Fibroblast of mammary gland (primary cell): ENCODE data around the gene DNAJC6.
"Not testable (repeated sequence)": the region's sequence is repeated elsewhere in the genome, so short reads cannot be mapped to it uniquely, and the experiment has no call there.

Experiments used
- DNase-seq: peaks from one replicate; pipeline ENCODE4 v3.0.0-alpha.2; 2010; ENCODE audit warnings: low read depth
- H3K4me3 ChIP-seq: 2 replicates; pipeline ENCODE4 v1.5.1; 2011; ENCODE audit warnings: low read depth, mild to moderate bottlenecking, low read length, moderate library complexity; ENCODE audit not compliant: control insufficient read depth
- TF ChIP-seq, protein P1 (sequence below): conservative IDR thresholded peaks from 2 replicates; pipeline ENCODE4 v1.5.1; 2011; ENCODE audit warnings: low read depth, low read length, inconsistent platforms; ENCODE audit not compliant: control insufficient read depth, insufficient read depth

The DNAJC6 gene

DNA sequence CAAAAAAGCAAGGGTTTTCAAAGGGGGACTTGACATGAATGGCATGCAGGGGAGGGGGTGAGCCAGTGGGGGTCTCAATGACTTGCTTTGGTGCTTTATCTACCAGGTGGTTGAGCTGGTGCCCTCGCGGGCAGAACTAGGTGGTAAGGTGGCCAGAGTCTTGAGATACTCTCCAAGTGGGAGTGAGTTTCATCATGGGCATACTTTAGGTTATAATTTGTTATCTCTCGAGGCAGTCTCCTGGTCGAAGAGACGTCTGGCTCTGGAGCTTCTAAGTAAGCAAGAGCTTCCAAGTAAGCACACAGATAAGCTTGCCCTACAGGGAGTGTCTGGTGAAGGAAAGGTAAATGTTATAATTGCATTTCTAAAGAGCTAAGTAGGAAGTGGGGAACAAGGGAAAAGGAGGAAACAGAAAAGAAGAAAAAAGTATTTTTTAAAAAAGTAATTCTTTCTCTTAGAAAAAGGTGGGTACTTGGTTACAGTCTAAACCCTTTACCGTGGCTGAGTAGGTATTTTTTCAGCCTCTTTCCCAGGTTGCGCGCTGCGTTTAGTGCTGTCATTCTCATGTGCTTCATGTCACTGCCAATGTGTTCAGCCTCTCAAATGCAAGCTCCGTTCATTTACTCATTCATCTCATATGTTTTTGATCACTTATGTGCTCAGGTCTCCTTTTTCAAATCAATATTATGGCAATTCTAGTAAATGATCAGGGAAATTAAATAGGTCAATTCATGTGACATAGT lies 31.6 kb upstream of the DNAJC6 start:
- TF ChIP-seq, protein P1, sequence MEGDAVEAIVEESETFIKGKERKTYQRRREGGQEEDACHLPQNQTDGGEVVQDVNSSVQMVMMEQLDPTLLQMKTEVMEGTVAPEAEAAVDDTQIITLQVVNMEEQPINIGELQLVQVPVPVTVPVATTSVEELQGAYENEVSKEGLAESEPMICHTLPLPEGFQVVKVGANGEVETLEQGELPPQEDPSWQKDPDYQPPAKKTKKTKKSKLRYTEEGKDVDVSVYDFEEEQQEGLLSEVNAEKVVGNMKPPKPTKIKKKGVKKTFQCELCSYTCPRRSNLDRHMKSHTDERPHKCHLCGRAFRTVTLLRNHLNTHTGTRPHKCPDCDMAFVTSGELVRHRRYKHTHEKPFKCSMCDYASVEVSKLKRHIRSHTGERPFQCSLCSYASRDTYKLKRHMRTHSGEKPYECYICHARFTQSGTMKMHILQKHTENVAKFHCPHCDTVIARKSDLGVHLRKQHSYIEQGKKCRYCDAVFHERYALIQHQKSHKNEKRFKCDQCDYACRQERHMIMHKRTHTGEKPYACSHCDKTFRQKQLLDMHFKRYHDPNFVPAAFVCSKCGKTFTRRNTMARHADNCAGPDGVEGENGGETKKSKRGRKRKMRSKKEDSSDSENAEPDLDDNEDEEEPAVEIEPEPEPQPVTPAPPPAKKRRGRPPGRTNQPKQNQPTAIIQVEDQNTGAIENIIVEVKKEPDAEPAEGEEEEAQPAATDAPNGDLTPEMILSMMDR, result no peak
- H3K4me3 ChIP-seq, result no peak overlapping the region

DNA sequence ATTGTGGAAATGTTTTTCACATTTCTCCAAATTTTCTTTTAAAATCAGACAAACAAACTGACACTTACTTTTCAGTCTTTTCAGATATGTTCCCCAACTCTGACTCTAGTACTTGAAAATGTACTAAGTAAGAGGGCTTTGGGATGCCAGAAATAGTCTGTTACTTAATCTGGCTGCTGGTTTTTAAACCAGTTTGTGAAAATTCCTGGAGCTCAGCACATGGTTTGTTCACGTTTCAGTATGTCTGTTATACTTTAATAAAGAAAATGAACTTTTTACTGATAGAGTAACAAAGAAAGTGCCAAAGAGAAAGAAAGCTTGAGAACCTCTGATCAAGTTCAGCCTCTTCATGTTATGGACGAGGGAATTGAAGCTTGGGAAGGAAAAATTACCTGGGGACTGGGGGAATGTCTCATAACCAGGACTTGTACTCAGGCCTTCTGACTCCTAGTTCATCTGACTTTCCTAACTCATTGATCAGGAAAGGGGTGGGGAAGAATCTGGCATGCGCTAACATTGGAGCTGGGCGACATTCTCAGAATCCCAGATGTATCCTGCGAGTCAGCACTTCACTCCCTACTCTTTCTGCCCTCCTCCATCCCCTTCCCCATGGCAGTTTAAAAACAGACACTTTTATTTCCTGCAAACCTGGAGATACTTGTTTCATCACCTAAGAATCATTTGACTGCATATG lies 30.8 kb upstream of the DNAJC6 start:
- no peak overlapping the region for H3K4me3 ChIP-seq
- TF ChIP-seq, protein P1, result no peak
- DNase-seq, result no peak

More for the DNA sequence above, 31.6 kb upstream of the DNAJC6 start:
- no peak for DNase-seq

DNA sequence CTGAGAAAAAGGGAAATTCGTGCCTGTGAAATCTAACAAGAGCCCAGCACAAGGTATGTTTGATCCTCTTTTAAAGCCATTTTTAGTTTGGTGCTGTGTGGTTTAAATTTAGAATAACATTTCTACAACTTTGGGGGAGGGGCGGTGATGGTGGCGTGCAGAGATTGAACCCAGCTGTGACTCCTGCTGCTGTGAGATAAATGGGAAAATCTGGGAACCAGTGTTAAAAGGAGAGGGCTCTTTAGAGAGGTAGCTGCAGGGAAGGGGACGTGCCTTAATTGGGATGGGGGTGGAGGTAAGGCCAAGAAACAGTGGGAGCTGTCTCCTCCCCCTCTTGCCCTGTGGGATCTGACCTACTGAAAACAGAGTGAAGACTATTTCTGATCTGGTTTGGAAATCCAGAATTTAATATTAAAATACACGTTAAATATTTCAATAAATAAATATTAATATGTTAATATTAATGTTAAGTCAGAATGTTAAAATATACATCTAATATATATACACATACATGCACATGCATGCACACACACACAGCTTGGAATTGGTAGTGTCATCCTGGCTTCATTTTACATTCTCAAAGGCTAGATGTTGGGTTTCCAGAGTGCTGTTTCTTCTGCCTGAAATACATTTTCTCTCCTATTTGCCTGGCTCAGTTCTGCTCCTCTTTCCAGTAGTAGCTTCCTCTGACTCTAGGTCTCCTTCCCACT lies 30.1 kb upstream of the DNAJC6 start:
- no peak for DNase-seq
- H3K4me3 ChIP-seq, result no peak overlapping the region
- TF ChIP-seq, protein P1, result no peak

DNA sequence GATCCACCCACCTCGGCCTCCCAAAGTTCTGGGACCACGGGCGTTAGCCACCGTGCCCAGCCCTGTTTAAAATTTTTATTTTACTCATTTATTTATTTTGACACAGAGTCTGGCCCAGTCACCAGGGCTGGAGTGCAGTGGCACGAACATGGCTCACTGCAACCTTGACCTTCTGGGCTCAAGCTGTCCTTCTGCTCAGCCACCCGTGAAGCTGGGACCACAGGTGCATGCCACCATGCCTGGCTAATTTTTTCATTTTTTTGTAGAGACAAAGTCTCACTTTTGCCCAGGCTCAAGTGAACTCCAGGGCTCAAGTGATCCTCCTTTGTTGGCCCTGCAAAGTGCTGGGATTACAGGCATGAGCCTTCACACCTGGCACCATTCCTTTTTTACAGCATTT lies 27.5 kb upstream of the DNAJC6 start:
- TF ChIP-seq, protein P1, result no peak
- no peak overlapping the region for H3K4me3 ChIP-seq
- no peak for DNase-seq

DNA sequence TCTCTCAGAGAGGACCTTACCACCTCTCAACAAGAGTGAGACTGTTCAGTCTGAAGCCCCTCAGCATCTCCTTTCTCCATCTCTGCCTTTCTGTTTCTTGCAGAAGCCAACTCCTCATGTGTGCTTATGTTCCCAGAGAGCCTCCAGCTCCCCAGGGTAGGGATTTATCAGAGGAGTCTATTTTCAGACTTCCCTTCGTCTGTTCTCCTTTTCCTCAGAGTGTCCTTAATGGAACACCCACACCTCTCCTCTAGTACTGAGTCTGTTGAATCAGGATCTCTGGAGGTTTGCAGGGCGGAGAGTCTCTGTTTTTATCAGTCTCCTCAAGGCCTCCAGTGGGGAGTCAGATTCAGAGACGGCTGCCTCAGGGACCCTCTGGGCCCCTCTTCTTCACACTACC lies 25.1 kb upstream of the DNAJC6 start:
- H3K4me3 ChIP-seq, result no peak overlapping the region
- TF ChIP-seq, protein P1, result no peak

DNA sequence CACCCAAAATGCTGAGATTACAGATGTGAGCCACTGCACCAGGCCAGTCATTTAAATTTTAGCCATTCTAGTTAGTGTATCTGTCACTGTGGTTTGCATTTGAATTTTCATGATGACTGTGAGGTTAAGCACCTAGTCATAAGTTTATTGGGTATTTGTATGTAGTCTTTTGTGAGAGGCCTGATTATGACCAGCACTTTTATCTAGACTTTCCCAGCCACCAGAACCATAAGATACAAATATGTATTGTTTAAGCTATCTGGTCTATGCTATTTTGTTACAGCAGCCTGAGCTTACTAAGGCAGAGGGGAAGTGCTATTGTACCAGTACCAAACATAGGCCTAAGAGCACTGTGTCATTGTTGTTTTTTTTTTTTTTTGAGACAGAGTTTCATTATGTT lies 19.9 kb upstream of the DNAJC6 start:
- TF ChIP-seq, protein P1, result no peak
- no peak for DNase-seq
- H3K4me3 ChIP-seq, result no peak overlapping the region

More for the DNA sequence above, 25.1 kb upstream of the DNAJC6 start:
- no peak for DNase-seq

DNA sequence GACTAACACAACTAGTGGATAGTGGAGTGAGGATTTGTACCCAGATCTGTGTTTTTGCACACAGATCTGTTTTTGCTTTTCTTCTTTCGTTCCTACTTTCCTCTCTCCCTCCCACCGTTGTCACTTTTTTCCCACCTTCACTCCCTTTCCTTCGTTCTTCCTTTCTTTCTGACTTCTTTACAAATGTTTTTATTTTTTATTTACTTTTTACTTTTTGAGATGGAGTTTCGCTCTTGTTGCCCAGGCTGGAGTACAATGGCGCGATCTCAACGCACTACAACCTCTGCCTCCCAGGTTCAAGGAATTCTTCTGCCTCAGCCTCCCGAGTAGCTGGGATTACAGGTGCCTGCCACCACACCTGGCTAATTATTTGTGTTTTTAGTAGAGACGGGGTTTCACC lies 17.5 kb upstream of the DNAJC6 start:
- H3K4me3 ChIP-seq, DNase-seq: not testable (repeated sequence)
